SK-N-DZ (cell line): ENCODE data around the gene ACOT7. TPM values are rescaled to one million over a fixed set of nuclear protein-coding genes. Genes with fewer than 3 reads are reported as not detected.
A peak's percentile ranks its signal among the peaks of the same experiment; 100 is the strongest.
"Not testable (repeated sequence)": the region's sequence is repeated elsewhere in the genome, so short reads cannot be mapped to it uniquely, and the experiment has no call there.

ENCODE experiments used
- DNase-seq: peaks from one replicate; pipeline ENCODE4 v3.0.0-alpha.2; 2015; ENCODE audit warnings: low spot score
- polyA plus RNA-seq, 2 experiments: library from polyadenylated mRNA; depleted of rRNA; stranded (reverse); fragments of >200 nt; gene quantifications; 2 replicates each; pipeline ENCODE4 v1.2.3, GENCODE V29; 2014

ACOT7 gene, protein sequence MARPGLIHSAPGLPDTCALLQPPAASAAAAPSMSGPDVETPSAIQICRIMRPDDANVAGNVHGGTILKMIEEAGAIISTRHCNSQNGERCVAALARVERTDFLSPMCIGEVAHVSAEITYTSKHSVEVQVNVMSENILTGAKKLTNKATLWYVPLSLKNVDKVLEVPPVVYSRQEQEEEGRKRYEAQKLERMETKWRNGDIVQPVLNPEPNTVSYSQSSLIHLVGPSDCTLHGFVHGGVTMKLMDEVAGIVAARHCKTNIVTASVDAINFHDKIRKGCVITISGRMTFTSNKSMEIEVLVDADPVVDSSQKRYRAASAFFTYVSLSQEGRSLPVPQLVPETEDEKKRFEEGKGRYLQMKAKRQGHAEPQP
- polyA plus RNA-seq (2014; cell fraction: cytosol; rRNA removed), result 59.5 and 63.2 TPM in 2 replicates
- polyA plus RNA-seq (2014; cell fraction: nucleus; rRNA removed), result 28.3 and 44.8 TPM in 2 replicates

DNA sequence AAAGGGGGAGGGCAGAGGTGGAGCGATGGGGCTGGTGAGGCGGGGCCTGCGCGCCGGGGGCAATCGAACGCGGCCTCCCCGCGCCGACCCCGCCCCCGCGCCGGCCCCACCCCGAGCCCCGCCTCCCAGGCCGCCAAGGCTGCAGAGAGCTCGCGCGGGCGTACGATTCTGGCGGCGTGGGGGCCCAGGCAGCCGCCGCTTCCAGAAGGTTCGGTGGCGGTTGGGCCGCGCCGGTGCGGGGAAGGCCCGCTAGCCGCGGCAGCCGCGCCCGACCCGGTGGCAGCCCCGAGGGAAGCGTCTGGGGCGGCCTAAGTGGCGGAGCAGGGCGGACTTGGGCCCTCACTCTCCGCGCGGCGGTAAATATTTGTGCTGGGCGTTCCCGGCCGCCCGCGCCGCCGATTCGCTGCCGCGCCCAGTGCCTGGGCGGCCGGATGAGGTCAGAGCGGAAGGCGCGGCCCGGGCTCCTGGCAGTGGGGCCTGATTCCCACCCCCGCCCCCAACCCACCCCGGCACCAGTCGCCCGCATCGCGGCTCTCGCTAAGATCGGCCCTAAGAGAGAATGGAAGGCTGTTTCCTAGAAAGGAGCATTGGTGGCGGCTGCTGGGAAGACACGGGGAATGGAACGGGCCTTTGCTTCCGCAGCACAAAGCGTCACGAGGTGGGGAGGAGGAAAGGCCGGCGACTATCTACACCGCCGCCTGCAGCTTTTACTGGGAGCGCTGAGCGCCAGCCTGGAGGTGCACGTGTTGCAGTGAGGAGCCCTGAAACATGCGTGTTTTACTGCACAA lies at the start of gene ACOT7:
ACOT7 (minus strand) TSS at position 368 of the 788 bp plus-strand sequence. CDS start 368 bp downstream, outside the sequence.
- DNase-seq, result peak; percentile 81

DNA sequence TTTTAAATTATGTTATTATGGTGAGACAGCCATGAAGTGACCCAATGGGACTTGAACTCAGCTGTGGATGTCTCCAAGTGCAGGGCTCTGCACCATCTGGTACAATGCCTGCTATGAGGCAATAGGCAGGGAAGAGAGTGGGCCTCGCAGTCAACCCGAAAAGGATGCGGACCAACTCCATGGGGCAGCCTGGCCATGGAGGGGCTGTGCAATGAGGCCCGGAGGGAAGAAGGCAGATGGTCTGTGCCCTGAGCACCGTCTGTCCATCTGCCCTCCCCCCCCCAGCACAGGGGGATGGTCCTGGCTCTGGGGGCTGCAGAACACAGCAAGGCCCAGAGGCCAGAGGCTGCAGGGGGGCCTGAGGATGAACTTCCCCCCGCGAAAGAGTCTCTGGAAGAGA lies 48.0 kb upstream of the ACOT7 start:
- no peak for DNase-seq

DNA sequence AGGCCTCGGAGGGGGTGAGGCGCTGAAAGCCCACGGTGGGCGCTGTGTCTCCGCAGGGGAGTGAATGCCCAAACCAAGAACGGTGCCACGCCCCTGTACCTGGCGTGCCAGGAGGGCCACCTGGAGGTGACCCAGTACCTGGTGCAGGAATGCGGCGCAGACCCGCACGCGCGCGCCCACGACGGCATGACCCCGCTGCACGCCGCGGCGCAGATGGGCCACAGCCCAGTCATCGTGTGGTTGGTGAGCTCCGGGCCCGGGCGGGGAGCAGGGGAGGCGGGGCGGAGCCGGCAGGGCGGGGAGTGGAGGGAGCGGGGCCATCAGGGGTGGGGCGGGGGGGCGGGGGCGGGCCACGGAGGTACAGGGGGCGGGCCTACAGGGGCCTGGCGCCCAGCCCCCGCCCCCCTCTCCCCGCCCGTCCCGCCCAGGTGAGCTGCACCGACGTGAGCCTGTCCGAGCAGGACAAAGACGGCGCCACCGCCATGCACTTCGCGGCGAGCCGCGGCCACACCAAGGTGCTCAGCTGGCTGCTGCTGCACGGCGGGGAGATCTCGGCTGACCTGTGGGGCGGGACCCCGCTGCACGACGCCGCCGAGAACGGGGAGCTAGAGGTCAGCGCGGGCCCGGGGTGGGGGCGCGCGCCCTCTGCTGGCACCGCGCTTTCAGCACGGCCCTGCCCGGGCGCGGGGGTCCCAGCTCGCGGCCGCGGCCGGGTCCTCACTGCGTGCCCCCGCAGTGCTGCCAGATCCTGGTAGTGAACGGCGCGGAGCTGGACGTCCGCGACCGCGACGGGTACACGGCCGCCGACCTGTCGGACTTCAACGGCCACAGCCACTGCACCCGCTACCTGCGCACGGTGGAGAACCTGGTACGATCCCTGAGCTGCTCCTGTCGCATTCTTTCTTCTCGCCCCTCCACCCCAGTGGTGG lies 46.9 kb upstream of the ACOT7 start:
- DNase-seq, result no peak

DNA sequence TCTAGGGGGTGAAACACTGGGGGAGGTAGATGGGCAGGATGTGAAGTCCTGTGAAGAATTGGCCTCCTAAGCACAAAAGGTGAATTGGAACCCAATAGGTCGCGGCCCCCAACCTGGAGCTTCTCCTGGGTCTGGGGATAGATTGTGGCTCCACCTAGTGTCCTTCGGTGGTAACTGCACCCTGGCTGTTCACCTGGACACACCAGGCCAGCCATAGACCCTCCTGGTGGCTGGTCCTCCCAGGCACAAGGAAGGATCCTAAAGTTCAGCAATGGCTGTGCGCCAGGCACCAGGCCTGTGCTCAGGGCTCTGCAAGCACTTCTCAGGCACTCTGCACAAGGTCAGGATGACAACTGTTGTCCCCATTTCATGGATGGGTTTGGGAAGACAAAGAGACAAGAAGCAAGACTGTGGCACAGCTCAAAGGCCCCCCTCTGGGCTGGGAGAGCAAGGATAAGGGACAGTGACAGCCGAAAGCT lies 44.5 kb upstream of the ACOT7 start:
- DNase-seq, result peak; percentile 63

DNA sequence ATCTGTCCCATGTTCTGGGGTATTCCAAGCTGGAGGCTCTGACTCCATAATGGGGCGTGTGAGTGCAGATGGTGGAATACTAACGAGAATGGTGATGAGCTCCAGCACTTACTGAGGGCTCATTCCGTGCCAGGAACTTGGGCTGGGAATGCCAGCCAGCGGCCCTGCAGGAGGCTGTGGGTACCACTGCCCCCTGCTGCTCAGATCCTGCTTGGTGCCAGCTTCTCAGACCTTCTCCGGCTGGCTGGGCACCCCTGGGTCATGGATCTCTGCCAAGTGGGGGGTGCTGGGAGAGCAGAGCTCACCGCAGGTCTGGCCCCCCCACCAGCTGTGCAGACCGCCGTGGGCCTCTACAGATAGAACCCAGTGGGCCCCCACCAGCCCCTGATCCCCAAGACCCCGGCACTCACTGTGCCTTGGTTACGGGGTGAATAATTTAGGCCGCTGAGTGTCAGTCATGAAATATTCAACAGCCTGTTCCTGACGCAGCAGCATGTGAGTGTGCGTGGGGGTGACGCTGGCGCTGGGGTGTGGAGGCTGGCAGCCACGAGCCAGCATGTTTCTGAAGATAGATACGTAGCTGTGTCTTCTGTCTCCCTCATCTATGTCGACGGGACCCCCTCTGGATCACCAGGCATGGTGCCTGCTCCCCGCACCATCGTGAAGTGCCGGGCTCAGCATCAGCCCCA lies 43.6 kb upstream of the ACOT7 start:
- not testable (repeated sequence) for DNase-seq

DNA sequence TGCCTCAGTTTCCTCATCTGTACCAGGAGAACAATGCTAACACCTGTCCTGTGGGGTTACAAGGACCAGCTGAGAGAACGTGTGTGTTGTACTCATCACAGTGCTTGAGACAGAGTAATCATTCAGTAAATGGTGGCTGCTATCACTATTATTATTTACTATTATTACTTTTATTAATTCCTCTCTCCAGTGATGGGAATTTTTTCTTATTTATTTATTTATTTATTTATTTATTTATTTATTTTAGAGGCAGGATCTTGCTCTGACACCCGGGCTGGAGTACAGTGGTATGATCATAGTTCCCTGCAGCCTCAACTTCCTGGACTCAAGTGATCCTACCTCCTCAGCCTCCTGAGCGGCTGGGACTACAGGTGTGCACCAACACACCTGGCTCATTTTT lies 42.7 kb upstream of the ACOT7 start:
- not testable (repeated sequence) for DNase-seq

DNA sequence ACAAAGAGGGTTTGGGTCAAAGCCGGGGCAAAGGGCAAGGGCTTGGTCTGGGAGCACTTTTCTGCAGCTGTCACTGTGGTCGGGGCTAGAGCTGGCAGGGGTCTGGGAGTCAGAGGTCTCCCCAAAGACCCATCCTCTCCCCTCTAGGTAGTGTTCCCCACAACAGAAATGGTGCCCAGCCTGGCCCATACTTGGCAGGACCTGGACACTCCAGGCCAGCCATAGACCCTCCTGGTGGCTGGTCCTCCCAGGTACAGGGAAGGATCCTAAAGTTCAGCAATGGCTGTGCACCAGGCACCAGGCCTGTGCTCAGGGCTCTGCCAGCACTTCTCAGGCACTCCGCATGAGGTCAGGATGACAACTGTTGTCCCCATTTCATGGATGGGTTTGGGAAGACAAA lies 42.0 kb upstream of the ACOT7 start:
- no peak for DNase-seq

DNA sequence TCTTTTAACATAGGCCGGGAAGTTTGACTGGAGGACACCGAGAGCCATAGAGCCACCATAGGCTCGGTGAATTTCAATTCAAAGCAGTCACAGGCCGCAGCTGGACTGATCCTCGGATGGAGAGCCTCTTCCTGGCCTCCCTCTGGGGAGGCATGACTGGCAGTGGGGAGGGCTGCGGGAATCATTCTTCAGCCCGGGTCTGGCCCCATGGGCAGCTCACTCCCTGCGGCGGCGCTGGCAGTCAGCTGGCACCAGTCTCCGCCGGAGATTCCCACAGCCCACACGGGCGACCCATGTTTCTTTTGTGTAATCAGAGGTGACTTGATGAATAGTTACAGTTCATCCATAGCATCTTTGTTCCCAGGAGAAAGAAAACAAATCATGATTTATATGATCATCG lies 41.6 kb upstream of the ACOT7 start:
- DNase-seq, result no peak

DNA sequence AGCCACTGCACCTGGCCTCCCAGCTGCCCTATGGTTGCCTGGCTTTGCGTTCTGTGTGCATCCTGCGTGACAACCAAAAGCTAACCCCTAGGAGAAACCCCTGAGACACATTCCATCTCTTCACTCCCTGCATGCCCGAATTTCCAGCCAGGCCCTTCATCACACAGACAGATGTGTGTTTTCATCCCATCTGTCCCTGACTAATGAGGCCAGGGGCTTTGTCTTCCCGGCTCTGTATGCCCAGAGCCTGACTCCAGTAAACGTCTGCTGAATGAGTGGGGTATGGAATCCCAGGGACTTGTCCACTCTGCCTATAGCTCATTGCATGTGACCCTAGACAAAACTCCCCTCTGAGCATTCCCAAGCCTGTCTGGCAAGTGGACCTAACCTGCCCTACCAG lies 40.6 kb upstream of the ACOT7 start:
- no peak for DNase-seq

DNA sequence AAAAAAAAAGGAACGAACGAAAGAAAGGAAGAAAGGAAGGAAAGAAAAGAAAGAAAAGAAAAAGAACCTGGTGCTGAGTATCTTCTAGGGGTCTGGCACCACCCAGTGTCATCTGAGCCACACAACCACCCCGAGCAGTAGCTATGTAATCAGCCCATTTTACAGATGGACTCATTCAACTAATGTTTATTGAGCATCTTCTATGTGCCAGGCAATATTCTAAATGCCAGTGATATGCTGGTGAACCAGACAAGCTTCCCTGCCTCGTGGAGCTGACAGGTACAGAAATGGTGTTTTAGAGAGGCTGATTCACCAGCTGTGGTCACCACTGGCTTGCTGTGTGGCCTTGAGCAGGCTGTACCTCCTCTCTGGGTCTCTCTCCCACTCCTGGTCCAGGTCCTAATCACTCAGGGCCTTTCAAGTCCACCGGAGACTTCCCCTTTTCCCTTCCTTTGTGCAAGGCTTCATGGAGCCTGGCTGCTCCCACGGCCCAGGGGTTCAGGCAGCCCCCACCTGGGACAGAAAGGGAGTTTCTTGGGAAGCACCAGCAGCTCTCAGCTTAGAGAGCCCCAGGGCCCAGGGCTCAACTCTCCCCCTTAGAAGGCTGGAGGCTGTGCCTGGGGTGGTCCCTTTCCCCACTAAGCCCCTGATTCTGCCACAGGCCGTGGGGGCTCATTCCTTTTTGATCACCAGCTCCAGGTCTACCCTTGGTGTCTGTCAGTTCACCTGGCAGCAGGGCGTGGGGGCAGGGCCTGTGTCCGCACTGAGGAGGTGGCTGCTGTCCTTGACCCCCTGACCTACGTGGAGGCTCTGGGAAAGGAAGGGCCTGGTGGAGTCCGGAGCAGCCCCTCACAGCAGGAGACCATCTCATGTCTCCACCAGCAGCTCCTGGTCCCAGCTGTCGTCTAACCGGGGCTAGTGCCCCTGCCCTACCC lies 38.3 kb upstream of the ACOT7 start:
- DNase-seq, result not testable (repeated sequence)

DNA sequence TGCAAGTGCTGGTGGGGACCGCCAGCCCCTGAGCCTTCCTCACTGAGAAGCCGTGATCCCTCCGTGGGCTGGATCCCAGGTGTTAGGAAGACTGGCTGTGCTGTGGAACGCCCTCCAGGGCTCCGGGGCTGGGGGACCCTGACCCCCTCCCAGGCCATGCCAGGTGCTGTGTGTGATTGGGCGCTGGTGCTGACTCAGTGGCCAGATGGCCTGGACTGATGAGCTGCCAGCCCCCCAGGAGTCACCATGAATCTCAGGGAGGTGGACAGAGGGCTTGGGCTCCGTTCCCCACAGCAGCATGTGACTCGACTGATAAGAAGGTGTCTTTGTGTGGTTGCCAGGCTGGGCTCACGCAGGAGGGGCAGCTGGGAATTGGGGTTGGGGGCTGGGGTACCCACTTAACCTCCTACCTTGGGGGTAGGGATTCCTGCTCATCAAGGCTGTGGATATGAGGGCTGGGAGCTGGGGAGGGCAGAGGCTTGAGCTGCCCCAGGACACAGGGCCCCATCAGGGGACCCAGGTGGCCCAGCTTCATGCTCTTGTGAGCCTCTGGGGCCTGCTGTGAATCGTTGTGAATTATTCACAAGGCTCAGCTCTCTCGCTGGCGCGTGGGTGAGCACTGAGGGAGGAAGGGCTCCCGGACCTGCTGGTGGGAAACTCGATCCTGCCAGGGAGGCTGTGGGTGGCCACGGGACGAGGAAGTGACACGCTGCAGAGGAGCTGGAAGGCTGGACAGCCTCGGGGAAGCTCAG lies 36.3 kb upstream of the ACOT7 start:
- DNase-seq, result not testable (repeated sequence)

DNA sequence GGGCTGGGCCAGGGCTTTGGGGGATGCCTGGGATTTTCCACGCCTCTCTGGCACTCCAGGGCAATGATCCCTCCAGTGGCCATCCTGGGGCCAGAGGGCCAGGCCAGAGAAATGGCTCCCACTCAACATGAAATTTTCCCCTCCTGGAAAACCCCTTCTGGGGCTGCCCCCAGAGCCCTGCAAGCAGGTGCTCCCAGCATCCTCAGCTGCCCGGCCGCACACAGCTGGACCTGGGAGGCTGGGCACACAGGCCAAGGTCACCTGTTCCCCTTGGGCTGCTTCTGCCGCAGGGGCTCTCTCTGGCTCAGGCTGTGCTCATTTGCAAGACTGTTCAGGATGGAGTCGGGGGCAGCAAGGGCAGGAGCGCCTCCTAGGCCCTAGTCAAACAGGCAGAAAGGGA lies 34.9 kb upstream of the ACOT7 start:
- not testable (repeated sequence) for DNase-seq

DNA sequence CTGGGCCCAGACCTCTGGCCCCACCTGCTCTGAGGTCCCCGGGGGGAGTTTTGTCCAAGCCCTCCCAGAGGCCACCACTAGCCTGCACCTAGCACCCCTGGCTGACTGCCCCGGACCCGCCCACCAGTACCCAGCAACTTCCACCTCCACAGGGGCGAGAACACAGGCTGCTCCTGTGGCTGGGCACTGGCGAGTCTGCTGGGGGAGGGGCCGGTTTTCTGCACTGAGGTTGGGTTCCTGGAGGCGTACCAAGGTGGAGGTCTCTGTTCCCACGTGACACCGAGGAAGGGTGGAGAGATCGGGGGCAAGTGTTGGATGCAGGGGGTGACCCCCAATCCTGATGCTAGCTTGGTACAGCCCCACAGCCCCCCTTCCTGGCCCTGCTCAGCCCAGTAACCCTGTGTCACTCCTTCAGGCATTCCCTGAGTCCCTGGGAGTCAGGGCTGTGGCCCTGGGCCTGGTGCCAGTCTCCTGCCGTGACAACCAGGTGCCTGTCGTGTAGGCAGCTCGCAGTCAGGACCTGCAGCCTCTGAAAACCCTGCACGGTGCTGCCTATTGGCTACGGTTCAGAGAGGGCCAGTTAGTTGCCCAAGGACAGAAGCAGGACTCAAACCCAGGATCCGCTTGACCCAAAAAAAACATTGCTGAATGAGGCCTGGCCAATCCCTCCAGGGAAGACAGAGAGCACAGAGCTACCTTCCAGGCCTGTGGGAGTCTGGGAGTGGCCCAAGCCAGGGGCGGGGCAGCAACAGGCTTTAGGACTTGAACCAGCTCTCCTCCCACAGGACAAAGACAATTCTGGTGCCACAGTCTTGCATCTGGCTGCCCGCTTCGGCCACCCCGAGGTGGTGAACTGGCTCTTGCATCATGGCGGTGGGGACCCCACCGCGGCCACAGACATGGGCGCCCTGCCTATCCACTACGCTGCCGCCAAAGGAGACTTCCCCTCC lies 34.1 kb upstream of the ACOT7 start:
- DNase-seq, result no peak

DNA sequence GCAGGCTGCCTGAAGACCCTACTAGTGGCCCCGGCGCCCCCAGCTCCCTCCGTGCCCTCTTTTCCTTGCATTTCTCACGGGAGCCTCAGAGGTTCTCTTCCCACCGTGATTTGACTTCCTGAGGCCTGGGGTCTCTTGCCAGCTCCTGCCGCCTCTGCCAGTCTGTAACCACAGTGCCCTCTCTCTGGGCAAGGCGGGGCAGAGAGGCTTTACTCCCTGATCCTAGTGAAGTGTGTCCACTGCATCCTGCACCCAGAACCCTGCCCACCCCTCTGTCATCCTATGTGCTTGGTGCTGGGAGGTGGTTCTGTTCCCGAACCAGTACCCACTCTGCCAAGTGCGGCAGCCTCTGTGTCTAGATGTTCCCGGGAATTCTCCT lies 33.4 kb upstream of the ACOT7 start:
- DNase-seq, result no peak

DNA sequence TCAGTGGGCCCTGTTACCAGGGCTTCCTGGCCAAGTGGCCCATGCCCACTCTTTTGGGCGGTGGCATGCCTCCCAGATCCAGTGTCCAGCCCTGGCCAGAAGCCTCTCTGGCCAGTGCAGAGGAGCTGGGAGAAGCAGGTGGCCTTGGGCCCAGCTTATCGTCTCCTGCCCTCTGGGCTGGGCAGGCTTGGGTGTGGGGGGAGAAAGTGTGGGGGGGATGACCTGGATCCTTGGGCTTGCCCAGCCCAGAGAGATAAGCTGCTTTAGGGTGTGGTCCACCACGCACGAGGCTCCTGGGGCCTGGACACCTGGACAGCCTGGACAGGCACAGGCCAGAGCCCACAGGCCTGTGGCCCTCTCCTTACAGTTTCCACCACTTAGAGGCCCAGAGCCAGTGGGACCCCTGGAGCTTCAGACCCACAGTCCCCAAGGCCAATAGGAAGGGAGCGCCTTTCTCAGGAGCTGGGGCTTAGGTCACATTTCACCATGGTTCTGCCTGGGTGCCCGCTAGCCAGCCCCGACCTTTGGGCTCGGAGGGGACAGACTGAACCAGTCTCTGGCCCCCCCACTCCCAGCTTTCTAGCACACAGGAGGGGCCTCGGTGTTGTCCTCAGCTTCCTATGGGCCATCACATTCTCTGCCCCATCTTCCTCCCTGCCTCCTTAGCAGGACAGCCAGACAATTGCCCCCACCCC lies 32.9 kb upstream of the ACOT7 start:
- no peak for DNase-seq

DNA sequence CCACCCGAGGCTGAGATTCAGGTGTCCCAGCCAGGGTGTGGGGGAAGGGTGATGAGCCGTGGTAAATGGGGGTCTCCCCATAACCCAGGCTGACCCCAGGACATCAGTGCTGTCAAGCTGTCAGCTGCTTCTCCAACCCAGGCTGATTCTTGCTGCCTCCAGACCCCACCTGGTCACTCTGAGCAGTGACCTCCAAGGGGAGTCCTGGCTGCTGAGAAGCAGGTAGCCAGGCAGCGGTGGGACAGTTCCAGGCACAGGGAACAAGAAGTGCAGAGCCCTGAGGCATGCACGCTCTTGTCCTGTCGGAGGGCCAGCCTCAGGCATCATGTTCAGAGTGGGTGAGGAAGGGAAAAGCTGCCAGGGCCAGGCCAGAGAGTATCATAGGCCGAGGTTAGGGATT lies 32.1 kb upstream of the ACOT7 start:
- no peak for DNase-seq
